ENCODE measurements around the gene DMD.
"Not testable (repeated sequence)": the region's sequence is repeated elsewhere in the genome, so short reads cannot be mapped to it uniquely, and the experiment has no call there.

The DMD gene

DNA sequence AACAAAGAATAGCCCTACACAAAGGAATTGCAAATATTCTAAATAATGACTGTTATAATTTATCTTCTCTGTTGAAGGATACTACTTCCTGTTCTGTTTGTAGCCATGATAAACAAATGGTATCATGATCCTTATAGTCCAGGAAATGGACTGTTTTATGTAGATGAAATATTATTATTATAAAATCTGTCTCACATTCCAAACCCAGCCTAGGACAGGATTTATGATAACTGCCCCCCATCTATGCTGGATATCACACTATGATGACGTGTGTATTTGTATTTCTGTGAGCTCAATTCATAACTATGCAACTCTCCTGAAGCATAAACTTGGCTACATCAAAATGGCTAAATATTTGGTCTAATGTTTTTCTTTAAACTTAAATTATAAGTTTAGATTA is 21.3 kb downstream of the DMD start:
- TF ChIP-seq POLR2A (IDR thresholded peaks at IDR 0.05; ENCODE audit: low read depth, low read length), result no peak
- TF ChIP-seq TAF1 (IDR thresholded peaks at IDR 0.05; ENCODE audit: borderline replicate concordance, low read depth, low read length), result no peak
- no peak for TF ChIP-seq POLR2AphosphoS5 (IDR thresholded peaks at IDR 0.05; ENCODE audit: low read depth, low read length)
- DNase-seq (ENCODE audit: insufficient read length) (no peak), FAIRE-seq (no peak)

- DNase-seq (ENCODE audit: insufficient read length) (no peak), FAIRE-seq (no peak)
- TF ChIP-seq TAF1 (IDR thresholded peaks at IDR 0.05; ENCODE audit: borderline replicate concordance, low read depth, low read length), result no peak
- no peak for TF ChIP-seq POLR2AphosphoS5 (IDR thresholded peaks at IDR 0.05; ENCODE audit: low read depth, low read length)
- TF ChIP-seq POLR2A (IDR thresholded peaks at IDR 0.05; ENCODE audit: low read depth, low read length), result no peak
Measured at GRCh38 chrX:33188881-33189280, 22.5 kb downstream of the DMD start.

DNA sequence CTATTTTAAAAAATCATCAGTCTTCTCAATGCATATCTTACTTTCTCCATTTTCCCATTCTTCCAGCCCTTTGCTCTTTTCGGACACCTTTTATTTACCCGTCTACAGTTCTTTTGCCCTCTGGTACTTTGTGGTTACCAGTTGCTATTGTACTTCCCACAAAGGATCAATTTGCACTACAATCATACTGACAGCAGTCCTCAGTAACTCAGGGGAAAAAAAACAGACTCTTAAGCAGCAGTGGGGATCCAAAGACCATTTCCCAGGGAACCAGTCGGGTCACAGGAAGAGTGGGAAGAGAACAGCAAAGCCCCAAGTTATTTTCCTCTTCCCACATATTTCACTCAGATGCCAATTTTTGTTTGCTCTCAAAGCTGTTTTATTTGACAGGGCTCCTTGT is 23.1 kb downstream of the DMD start:
- FAIRE-seq (no peak), DNase-seq (ENCODE audit: insufficient read length) (no peak)
- TF ChIP-seq POLR2AphosphoS5 (IDR thresholded peaks at IDR 0.05; ENCODE audit: low read depth, low read length), result no peak
- TF ChIP-seq POLR2A (IDR thresholded peaks at IDR 0.05; ENCODE audit: low read depth, low read length), result no peak
- TF ChIP-seq TAF1 (IDR thresholded peaks at IDR 0.05; ENCODE audit: borderline replicate concordance, low read depth, low read length), result no peak

GRCh38 chrX:33184803-33185202 is 26.5 kb downstream of the DMD start:
- DNase-seq (ENCODE audit: insufficient read length); FAIRE-seq: not testable (repeated sequence)

DNA sequence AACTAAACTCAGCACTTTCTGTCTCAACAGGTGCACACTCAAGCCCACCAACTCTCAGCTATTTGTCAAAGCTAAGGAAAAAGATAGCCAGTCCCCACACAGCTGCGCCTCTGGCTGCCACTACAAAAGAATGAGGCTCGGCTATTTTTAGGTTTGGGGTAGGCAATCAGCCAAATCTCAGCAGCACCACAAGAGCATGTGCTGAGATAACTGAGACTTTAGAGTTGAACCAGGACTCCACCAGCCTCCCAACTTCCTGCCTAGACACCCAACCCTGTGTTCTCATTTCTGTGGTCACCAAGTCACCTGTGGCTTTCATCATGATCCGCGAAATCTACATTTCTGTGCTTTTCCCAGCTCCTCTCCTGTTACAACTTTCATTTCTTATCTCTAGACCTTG is 28.0 kb downstream of the DMD start:
- no peak for FAIRE-seq
- TF ChIP-seq POLR2AphosphoS5 (IDR thresholded peaks at IDR 0.05; ENCODE audit: low read depth, low read length) (no peak), TAF1 (IDR thresholded peaks at IDR 0.05; ENCODE audit: borderline replicate concordance, low read depth, low read length) (no peak), POLR2A (IDR thresholded peaks at IDR 0.05; ENCODE audit: low read depth, low read length) (no peak)
- no peak for DNase-seq (ENCODE audit: insufficient read length)

DNA sequence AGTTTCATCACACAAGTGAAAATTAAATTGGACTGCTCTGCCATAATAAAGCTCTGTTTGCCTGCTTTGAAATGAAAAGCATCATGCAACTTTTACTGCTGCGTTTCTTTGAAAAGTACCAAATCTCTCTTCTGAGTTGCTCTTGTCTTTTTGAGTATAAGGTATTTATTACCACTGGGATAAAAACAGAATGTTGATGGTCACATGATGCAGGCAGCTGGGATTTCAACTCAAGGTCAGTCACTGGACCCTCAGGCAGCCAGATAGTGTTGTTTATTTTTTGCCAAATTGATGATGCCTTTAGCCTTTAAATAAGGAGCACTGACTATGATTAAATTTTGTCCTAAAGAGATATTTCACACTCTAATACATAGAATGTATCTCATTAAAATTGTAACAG is 32.7 kb downstream of the DMD start:
- no peak for TF ChIP-seq TAF1 (IDR thresholded peaks at IDR 0.05; ENCODE audit: borderline replicate concordance, low read depth, low read length)
- no peak for TF ChIP-seq POLR2A (IDR thresholded peaks at IDR 0.05; ENCODE audit: low read depth, low read length)
- no peak for TF ChIP-seq POLR2AphosphoS5 (IDR thresholded peaks at IDR 0.05; ENCODE audit: low read depth, low read length)
- FAIRE-seq (no peak), DNase-seq (ENCODE audit: insufficient read length) (no peak)

GRCh38 chrX:33178218-33178617 is 33.1 kb downstream of the DMD start:
- DNase-seq (ENCODE audit: insufficient read length) (no peak), FAIRE-seq (no peak)
- TF ChIP-seq POLR2AphosphoS5 (IDR thresholded peaks at IDR 0.05; ENCODE audit: low read depth, low read length) (no peak), POLR2A (IDR thresholded peaks at IDR 0.05; ENCODE audit: low read depth, low read length) (no peak), TAF1 (IDR thresholded peaks at IDR 0.05; ENCODE audit: borderline replicate concordance, low read depth, low read length) (no peak)

DNA sequence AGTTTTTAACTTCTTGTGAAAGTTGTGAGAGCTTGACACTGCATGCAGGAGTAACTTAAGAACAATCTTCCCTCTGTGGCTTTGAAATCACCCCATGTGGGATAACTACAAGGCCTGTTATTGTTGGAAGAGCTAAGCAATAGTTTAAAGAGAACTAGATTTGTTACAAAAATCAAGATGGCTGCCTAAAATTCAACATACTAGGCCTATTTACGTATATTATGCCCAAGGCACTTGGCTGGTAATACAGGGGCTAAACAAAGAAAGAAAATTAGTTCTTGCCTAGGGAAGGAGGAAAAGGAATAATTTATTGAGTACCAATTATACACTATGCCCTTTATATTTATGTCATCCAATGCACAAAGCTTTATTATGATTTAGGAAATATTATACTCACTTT is 36.1 kb downstream of the DMD start:
- DNase-seq (ENCODE audit: insufficient read length) (no peak), FAIRE-seq (no peak)
- TF ChIP-seq POLR2A (IDR thresholded peaks at IDR 0.05; ENCODE audit: low read depth, low read length) (no peak), POLR2AphosphoS5 (IDR thresholded peaks at IDR 0.05; ENCODE audit: low read depth, low read length) (no peak), TAF1 (IDR thresholded peaks at IDR 0.05; ENCODE audit: borderline replicate concordance, low read depth, low read length) (no peak)

DNA sequence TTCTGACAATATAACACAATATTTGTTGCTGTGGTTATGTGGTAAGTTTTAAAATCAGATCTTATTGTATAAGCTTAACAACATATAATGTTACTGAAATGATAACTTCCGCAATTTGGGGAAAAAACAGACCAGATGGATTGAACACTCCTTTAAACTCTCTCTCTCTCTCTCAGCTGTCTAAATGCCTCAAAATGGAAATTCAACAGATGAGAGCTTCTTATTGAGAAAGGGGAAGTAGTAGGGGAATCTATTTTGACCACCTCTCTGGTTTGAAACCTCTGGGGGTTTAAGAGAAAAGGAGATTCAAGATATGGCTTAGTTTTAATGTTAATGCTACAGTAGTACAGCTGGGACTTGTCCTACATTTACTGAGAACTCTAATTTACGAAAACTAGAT is 40.3 kb downstream of the DMD start:
- no peak for FAIRE-seq
- DNase-seq (ENCODE audit: insufficient read length), result no peak
- TF ChIP-seq POLR2A (IDR thresholded peaks at IDR 0.05; ENCODE audit: low read depth, low read length) (no peak), TAF1 (IDR thresholded peaks at IDR 0.05; ENCODE audit: borderline replicate concordance, low read depth, low read length) (no peak)

DNA sequence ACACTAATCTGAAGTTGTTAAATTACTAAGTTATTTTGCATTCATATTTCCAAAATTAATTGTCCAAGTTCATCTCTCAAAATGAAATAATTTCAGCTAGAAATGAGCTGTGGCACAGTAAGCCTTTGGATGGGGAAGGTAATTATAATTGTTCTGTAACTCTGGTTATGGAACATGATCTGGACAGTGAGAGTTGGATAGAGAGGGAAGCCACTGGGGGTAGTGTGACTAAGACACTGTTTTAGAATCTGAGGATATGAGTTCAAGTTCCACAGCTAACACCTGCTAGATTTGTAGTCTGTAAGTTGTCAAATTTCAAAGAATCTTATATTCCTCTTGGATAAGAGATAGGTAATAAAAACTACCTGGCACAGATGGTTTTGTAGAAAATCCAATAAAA is 49.5 kb downstream of the DMD start:
- no peak for DNase-seq (ENCODE audit: insufficient read length)
- no peak for FAIRE-seq

DNA sequence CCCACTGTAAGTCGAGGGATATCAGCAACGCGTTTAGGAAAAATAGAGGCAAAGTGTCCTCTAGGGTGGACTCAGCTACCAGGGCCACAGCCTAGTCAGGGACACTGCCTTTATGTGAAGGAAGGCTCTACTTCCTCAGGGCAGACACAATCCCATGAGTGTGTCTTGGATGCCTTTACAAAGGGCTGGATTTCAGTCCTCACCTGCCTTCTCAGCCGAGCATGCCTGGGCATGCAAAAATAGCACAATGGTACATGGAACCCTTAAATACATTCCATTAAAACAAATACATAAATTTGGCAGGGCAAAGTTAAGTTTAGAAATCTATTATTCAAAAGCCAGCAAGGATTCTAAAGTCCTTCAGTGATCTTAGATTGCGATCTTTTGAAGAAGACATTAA is 51.1 kb downstream of the DMD start:
- TF ChIP-seq POLR2AphosphoS5 (IDR thresholded peaks at IDR 0.05; ENCODE audit: low read depth, low read length) (no peak), TAF1 (IDR thresholded peaks at IDR 0.05; ENCODE audit: borderline replicate concordance, low read depth, low read length) (no peak), POLR2A (IDR thresholded peaks at IDR 0.05; ENCODE audit: low read depth, low read length) (no peak)
- FAIRE-seq (no peak), DNase-seq (ENCODE audit: insufficient read length) (no peak)

More for the DNA sequence above, 49.5 kb downstream of the DMD start:
- no peak for TF ChIP-seq POLR2AphosphoS5 (IDR thresholded peaks at IDR 0.05; ENCODE audit: low read depth, low read length)
- TF ChIP-seq TAF1 (IDR thresholded peaks at IDR 0.05; ENCODE audit: borderline replicate concordance, low read depth, low read length), result no peak
- no peak for TF ChIP-seq POLR2A (IDR thresholded peaks at IDR 0.05; ENCODE audit: low read depth, low read length)

DNA sequence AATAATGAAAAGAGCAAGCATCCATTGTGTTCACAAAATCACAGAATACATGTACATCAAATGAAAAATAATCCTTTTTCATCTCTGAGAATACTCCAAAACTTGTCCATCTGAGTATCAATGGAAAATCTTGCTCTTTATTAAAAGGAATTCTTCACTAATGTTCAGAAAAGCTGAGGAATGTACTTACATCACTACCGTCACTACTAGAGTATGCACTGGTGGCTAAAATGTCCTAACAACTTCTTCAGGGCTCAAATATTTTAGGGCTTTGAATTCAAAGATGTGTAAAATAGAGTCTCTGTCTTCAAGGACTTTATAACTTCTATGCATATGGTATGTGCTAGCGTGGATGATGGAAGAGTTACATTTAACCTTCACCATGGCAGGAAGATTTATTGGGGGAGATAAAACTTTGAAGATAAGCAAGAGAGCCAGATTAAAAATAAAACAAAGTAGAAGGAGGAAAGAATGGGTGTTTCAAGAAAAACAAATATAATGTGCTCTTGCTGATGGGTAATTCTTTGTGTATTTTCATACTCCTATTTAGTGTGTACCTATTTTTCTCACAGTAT is 55.1 kb downstream of the DMD start:
- DNase-seq (ENCODE audit: insufficient read length) (no peak), FAIRE-seq (no peak)
- no peak for TF ChIP-seq POLR2A (IDR thresholded peaks at IDR 0.05; ENCODE audit: low read depth, low read length)
- TF ChIP-seq TAF1 (IDR thresholded peaks at IDR 0.05; ENCODE audit: borderline replicate concordance, low read depth, low read length), result no peak
- TF ChIP-seq POLR2AphosphoS5 (IDR thresholded peaks at IDR 0.05; ENCODE audit: low read depth, low read length), result no peak

- no peak for FAIRE-seq
- TF ChIP-seq POLR2AphosphoS5 (IDR thresholded peaks at IDR 0.05; ENCODE audit: low read depth, low read length) (no peak), POLR2A (IDR thresholded peaks at IDR 0.05; ENCODE audit: low read depth, low read length) (no peak), TAF1 (IDR thresholded peaks at IDR 0.05; ENCODE audit: borderline replicate concordance, low read depth, low read length) (no peak)
Measured at GRCh38 chrX:33149580-33149979, 61.8 kb downstream of the DMD start.

More at GRCh38 chrX:33149580-33149979, 61.8 kb downstream of the DMD start:
- DNase-seq (ENCODE audit: insufficient read length), result no peak
